ENCODE results near the gene ANKIB1. TPM values are rescaled to one million over a fixed set of nuclear protein-coding genes. Genes with fewer than 3 reads are reported as not detected.
A peak's percentile ranks its signal among the peaks of the same experiment; 100 is the strongest.

The ANKIB1 gene
- total RNA-seq, 1 donor from 2014 or later, result 48.0 TPM

- DNase-seq (no peak), ATAC-seq (no peak)
- Histone ChIP-seq H3K27ac (no peak overlapping the region), H3K9me3 (no peaks in the 10 kb centered on the region), H3K4me3 (no peak overlapping the region), H3K27me3 (ENCODE audit: low read depth) (no peaks in the 10 kb centered on the region), H3K4me1 (no peaks in the 10 kb centered on the region), H3K36me3 (no peaks in the 10 kb centered on the region)
- no peak for TF ChIP-seq CTCF (IDR thresholded peaks at IDR 0.05)
- intact Hi-C loops (cut with DNase I), result no loop called here
These were observed 9.5 kb downstream of the ANKIB1 start for GRCh38 chr7:92255308-92255707.

DNA sequence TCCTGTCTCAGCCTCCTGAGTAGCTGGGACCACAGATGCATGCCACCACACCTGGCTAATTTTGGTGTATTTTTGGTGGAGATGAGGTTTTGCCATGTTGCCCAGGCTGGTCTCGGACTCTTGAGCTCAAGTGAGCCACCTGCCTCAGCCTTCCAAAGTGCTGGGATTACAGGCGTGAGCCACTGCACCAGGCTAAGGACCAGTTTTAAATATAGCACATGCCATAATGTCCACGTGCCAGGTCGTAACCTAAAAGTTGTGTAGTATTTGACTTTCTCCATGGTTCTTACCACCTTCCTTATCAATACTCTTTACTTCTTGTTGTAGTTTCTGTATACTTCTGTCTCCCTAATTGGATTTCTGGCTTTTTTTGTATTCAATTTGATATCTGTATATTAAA, 13.3 kb downstream of the ANKIB1 start:
- DNase-seq (no peak), ATAC-seq (no peak)
- no peaks in the 10 kb centered on the region for H3K27me3 ChIP-seq (ENCODE audit: low read depth)
- TF ChIP-seq CTCF (IDR thresholded peaks at IDR 0.05), result no peak
- intact Hi-C loops (cut with DNase I), result no loop called here
- no peaks in the 10 kb centered on the region for H3K4me1 ChIP-seq
- no peak overlapping the region for H3K4me3 ChIP-seq
- H3K27ac ChIP-seq, result no peak overlapping the region
- no peaks in the 10 kb centered on the region for H3K36me3 ChIP-seq
- H3K9me3 ChIP-seq, result no peaks in the 10 kb centered on the region

DNA sequence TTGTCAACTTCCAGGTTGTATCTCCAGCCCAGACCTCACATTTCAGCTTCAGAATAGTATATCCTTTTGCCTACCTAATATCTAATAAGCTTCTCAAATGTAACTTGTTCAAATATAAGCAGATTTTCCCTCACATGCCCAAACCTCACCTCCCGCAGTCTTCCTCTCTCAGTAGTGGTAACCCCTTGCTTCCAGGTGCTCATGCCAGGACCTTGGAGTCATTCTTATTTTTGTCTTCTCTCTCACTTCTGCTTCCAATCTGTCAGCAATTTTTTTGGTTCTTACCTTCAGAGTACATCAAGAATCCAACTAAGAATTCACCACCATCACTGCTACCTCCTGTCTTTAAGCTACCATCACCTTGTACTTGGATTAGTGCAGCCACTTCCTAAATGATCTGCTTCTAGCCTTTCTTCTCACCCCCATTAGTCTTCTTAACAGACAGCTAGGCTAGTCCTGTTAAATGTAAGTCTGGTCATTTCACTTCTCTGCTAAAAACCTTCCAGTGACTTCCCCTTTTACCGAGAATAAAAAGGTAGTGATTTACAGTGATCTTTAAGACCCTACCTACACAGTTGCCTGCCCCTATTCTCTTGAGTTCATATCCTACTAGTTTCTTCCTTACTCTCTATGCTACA, 14.0 kb downstream of the ANKIB1 start:
- no peak for TF ChIP-seq CTCF (IDR thresholded peaks at IDR 0.05)

GRCh38 chr7:92260248-92260781, 14.5 kb downstream of the ANKIB1 start:
- H3K9me3 ChIP-seq, result no peaks in the 10 kb centered on the region
- peak in 1 of 2 donors; percentile 51 for ATAC-seq
- no peak for TF ChIP-seq CTCF (IDR thresholded peaks at IDR 0.05)
- no peaks in the 10 kb centered on the region for H3K4me1 ChIP-seq
- H3K4me3 ChIP-seq, result no peak overlapping the region
- intact Hi-C loops (cut with DNase I), result no loop called here
- H3K27ac ChIP-seq, result no peak overlapping the region
- DNase-seq, result no peak
- H3K27me3 ChIP-seq (ENCODE audit: low read depth), result no peaks in the 10 kb centered on the region
- no peaks in the 10 kb centered on the region for H3K36me3 ChIP-seq

More for the DNA sequence above, 14.0 kb downstream of the ANKIB1 start:
- ATAC-seq, result no peak
- intact Hi-C loops (cut with DNase I), result no loop called here
- DNase-seq, result no peak
- Histone ChIP-seq H3K9me3 (no peaks in the 10 kb centered on the region), H3K27me3 (ENCODE audit: low read depth) (no peaks in the 10 kb centered on the region), H3K4me3 (no peak overlapping the region), H3K36me3 (no peaks in the 10 kb centered on the region), H3K4me1 (no peaks in the 10 kb centered on the region), H3K27ac (no peak overlapping the region)

- Histone ChIP-seq H3K9me3 (no peaks in the 10 kb centered on the region), H3K27ac (no peak overlapping the region), H3K36me3 (no peaks in the 10 kb centered on the region), H3K4me3 (no peak overlapping the region), H3K27me3 (ENCODE audit: low read depth) (no peaks in the 10 kb centered on the region), H3K4me1 (no peaks in the 10 kb centered on the region)
- intact Hi-C loops (cut with DNase I), result no loop called here
- DNase-seq (no peak), ATAC-seq (no peak)
- no peak for TF ChIP-seq CTCF (IDR thresholded peaks at IDR 0.05)
These were observed 20.9 kb downstream of the ANKIB1 start for GRCh38 chr7:92266415-92267241.
